Tibial nerve (tissue), 4 donors: ENCODE measurements around the gene LCN10. TPM values are rescaled to one million over a fixed set of nuclear protein-coding genes. Genes with fewer than 3 reads are reported as not detected.
A peak's percentile ranks its signal among the peaks of the same experiment; 100 is the strongest.
"Not testable (repeated sequence)": the region's sequence is repeated elsewhere in the genome, so short reads cannot be mapped to it uniquely, and the experiment has no call there.

Experiments used
- DNase-seq, 2 donors: peaks; one replicate each; pipeline ENCODE4 v3.0.0-alpha.2; 2019; ENCODE audit warnings: low spot score in 2 of 2
- H3K27ac ChIP-seq, 4 donors: fragments of 200-600 bp; sonication (generic) in 3 of 4; one replicate each; pipeline ENCODE4 v1.5.1; 2017 to 2019; ENCODE audit warnings: mild to moderate bottlenecking in 1 of 4
- H3K27me3 ChIP-seq, 2 donors: fragments of 200-600 bp; sonication (generic) in 1 of 2; one replicate each; pipeline versions ENCODE4 v1.5.1 to v1.6.0; 2017 to 2019
- H3K36me3 ChIP-seq, 3 donors: fragments of 200-600 bp; sonication (generic); one replicate each; pipeline ENCODE4 v1.5.1; 2018 to 2019
- H3K4me1 ChIP-seq, 4 donors: fragments of 200-600 bp; sonication (generic) in 3 of 4; one replicate each; pipeline ENCODE4 v1.5.1; 2017 to 2019
- H3K4me3 ChIP-seq, 4 donors: fragments of 200-600 bp; sonication (generic) in 3 of 4; one replicate each; pipeline ENCODE4 v1.5.1; 2017 to 2019; ENCODE audit warnings: mild to moderate bottlenecking in 1 of 4, moderate library complexity in 1 of 4
- H3K9me3 ChIP-seq, 4 donors: fragments of 200-600 bp; sonication (generic) in 3 of 4; one replicate each; pipeline ENCODE4 v1.5.1; 2017 to 2019
- EP300 ChIP-seq, 2 donors: sonication (generic); formaldehyde crosslinking; IDR thresholded peaks; one replicate each; pipeline ENCODE4 v1.6.1; 2017; ENCODE audit warnings: antibody characterized with exemption in 2 of 2, mild to moderate bottlenecking in 1 of 2
- POLR2A ChIP-seq, 2 donors: fragments of 450-650 bp; IDR thresholded peaks; one replicate each; pipeline ENCODE4 v1.6.1; 2017; ENCODE audit warnings: antibody characterized with exemption in 2 of 2, mild to moderate bottlenecking in 2 of 2, moderate library complexity in 2 of 2
- WGBS, 2 donors: methylation state at CpG; one replicate each; pipeline ENCODE4 v1.1.5; 2018; 5-methylcytosine and 5-hydroxymethylcytosine counted together
- total RNA-seq, 4 donors: library from RNA; depleted of rRNA; stranded (reverse); fragments of >200 nt; gene quantifications; one replicate each; pipeline ENCODE4 v1.1.0, GENCODE V29; 2016
- TF ChIP-seq, protein P1 (sequence below), 5 experiments: fragments of 200-600 bp in 3 of 5; fragments of 450-650 bp in 2 of 5; sonication (generic) in 3 of 5; IDR thresholded peaks; one replicate each; pipeline ENCODE4 v1.5.1; 2016 to 2019; ENCODE audit warnings: antibody characterized with exemption in 5 of 5, mild to moderate bottlenecking in 3 of 5, moderate library complexity in 2 of 5

The LCN10 gene
- total RNA-seq, 4 donors from 2014 or later: 7.6 to 47.5 (median 17.4) TPM

- H3K36me3 ChIP-seq: no peaks in the 10 kb centered on the region
- H3K27me3 ChIP-seq: peaks cover 0 to 43% of the 10 kb centered on the region in 2 donors
These were observed 18.8 kb upstream of the LCN10 start for GRCh38 chr9:136761545-136761981.

DNA sequence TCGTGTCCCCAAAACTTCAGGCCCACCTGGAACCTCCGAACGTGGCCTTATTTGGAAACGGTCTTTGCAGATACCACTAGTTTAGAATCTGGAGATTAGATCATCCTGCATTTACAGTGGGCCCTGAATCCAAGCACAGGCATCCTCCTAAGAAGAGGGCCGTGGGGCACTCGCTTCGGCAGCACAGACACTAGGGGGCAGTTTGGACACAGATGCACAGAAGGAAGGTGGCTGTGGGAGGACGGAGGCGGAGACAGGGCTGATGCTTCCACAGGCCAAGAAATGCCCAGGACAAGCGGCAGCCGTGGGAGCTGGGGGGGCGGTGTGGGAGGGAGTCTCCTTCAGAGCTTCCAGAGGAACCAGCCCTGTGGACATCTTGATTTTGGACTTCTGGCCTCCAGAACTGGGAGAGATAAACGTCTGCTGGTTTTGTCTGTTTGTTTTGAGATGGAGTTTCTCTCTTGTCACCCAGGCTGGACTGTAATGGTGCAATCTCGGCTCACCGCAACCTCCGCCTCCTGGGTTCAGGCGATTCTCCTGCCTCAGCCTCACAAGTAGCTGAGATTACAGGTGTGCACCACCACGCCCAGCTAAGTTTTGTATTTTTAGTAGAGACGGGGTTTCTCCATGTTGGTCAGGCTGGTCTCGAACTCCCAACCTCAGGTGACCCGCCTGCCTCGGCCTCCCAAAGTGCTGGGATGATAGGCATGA lies 18.2 kb upstream of the LCN10 start:
- not testable (repeated sequence) for H3K4me3 ChIP-seq, H3K36me3 ChIP-seq, H3K27ac ChIP-seq, DNase-seq, H3K9me3 ChIP-seq
- TF ChIP-seq, protein P1, sequence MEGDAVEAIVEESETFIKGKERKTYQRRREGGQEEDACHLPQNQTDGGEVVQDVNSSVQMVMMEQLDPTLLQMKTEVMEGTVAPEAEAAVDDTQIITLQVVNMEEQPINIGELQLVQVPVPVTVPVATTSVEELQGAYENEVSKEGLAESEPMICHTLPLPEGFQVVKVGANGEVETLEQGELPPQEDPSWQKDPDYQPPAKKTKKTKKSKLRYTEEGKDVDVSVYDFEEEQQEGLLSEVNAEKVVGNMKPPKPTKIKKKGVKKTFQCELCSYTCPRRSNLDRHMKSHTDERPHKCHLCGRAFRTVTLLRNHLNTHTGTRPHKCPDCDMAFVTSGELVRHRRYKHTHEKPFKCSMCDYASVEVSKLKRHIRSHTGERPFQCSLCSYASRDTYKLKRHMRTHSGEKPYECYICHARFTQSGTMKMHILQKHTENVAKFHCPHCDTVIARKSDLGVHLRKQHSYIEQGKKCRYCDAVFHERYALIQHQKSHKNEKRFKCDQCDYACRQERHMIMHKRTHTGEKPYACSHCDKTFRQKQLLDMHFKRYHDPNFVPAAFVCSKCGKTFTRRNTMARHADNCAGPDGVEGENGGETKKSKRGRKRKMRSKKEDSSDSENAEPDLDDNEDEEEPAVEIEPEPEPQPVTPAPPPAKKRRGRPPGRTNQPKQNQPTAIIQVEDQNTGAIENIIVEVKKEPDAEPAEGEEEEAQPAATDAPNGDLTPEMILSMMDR (IDR thresholded peaks at IDR 0.05): peak in 3 of 5 experiments; percentile 20 to 23 (median 21)
- 24 to 47% methylated on average over 15 to 22 of the region's 22 CpGs for WGBS, 2 donors
- H3K4me1 ChIP-seq: peaks cover 0 to 26% (median 5%) of the 10 kb centered on the region in 4 donors
- H3K27me3 ChIP-seq: peaks cover 0 to 43% of the 10 kb centered on the region in 2 donors

More at GRCh38 chr9:136761545-136761981, 18.8 kb upstream of the LCN10 start:
- H3K4me3 ChIP-seq: no peak overlapping the region
- peaks cover 0 to under 1% (median 0%) of the 10 kb centered on the region in 4 donors for H3K9me3 ChIP-seq
- TF ChIP-seq, protein P1 (IDR thresholded peaks at IDR 0.05): no peak
- no peak for TF ChIP-seq EP300 (IDR thresholded peaks at IDR 0.05)
- TF ChIP-seq POLR2A (IDR thresholded peaks at IDR 0.05): no peak
- no peak for DNase-seq
- no peak overlapping the region for H3K27ac ChIP-seq
- H3K4me1 ChIP-seq: peaks cover 0 to 26% (median 5%) of the 10 kb centered on the region in 4 donors
- WGBS, 2 donors: 77 to 89% methylated on average over 8 to 9 of the region's 13 CpGs

- Histone ChIP-seq H3K27ac (no peak overlapping the region), H3K27me3 (peaks cover 0 to 43% of the 10 kb centered on the region in 2 donors), H3K9me3 (peaks cover 0 to 12% (median 0%) of the 10 kb centered on the region in 4 donors), H3K4me1 (peaks cover 0 to 26% (median 5%) of the 10 kb centered on the region in 4 donors), H3K36me3 (no peaks in the 10 kb centered on the region), H3K4me3 (no peak overlapping the region)
- TF ChIP-seq EP300 (IDR thresholded peaks at IDR 0.05) (no peak), POLR2A (IDR thresholded peaks at IDR 0.05) (no peak)
- TF ChIP-seq, protein P1 (IDR thresholded peaks at IDR 0.05): no peak
- no peak for DNase-seq
- 68% methylated on average over 17 to 21 of the region's 25 CpGs for WGBS, 2 donors
These were observed 17.7 kb upstream of the LCN10 start for GRCh38 chr9:136760424-136760823.

- TF ChIP-seq, protein P1 (IDR thresholded peaks at IDR 0.05): no peak
- no peak for TF ChIP-seq POLR2A (IDR thresholded peaks at IDR 0.05)
- TF ChIP-seq EP300 (IDR thresholded peaks at IDR 0.05): no peak
- Histone ChIP-seq H3K4me1 (peaks cover 0 to 26% (median 5%) of the 10 kb centered on the region in 4 donors), H3K9me3 (peaks cover 0 to 14% (median 0%) of the 10 kb centered on the region in 4 donors), H3K27ac (no peak overlapping the region), H3K27me3 (peaks cover 0 to 43% of the 10 kb centered on the region in 2 donors), H3K36me3 (no peaks in the 10 kb centered on the region), H3K4me3 (no peak overlapping the region)
- 85 to 87% methylated on average over 25 to 26 of the region's 27 CpGs for WGBS, 2 donors
- DNase-seq: no peak
These were observed 16.9 kb upstream of the LCN10 start for GRCh38 chr9:136759436-136760325.
